GM10248 (cell line): ENCODE data around the gene LFNG.

Experiments used
- CTCF ChIA-PET: fragments of 300-600 bp; sonication (Branson Sonifier 250); formaldehyde crosslinking; extraction: SDS; loops from one replicate; lab custom pipeline; 2021; ENCODE audit warnings: antibody characterized with exemption; lab: Yijun Ruan, JAX
- POLR2A ChIA-PET: fragments of 350-650 bp; sonication (Branson Sonifier 250); formaldehyde crosslinking; extraction: SDS; loops from one replicate; lab custom pipeline; 2020; ENCODE audit warnings: antibody characterized with exemption; lab: Yijun Ruan, JAX
- DNase-seq: peaks from one replicate; pipeline ENCODE4 v3.0.0; 2012; ENCODE audit errors: extremely low spot score
- CTCF ChIP-seq: IDR thresholded peaks from 2 replicates; pipeline ENCODE4 v1.5.1; 2012; ENCODE audit warnings: mild to moderate bottlenecking, low read depth; ENCODE audit errors: extremely low read depth, missing control alignments, control extremely low read depth

Gene LFNG

GRCh38 chr7:2566890-2567678 lies 47.5 kb downstream of the LFNG start:
- ChIA-PET CTCF (interaction anchor here (0.7 to 1.5 kb wide), 9 partner anchors 8 to 143 kb away, joined by 3 to 4 read pairs (median 3); partner anchors contain the start of gene IQCE), POLR2A (interaction anchor here (0.6 kb wide), 1 partner anchor 87 kb away, joined by 4 read pairs; no protein-coding TSS in a partner anchor)
- peak; percentile 64 for DNase-seq
- TF ChIP-seq CTCF = no peak

DNA sequence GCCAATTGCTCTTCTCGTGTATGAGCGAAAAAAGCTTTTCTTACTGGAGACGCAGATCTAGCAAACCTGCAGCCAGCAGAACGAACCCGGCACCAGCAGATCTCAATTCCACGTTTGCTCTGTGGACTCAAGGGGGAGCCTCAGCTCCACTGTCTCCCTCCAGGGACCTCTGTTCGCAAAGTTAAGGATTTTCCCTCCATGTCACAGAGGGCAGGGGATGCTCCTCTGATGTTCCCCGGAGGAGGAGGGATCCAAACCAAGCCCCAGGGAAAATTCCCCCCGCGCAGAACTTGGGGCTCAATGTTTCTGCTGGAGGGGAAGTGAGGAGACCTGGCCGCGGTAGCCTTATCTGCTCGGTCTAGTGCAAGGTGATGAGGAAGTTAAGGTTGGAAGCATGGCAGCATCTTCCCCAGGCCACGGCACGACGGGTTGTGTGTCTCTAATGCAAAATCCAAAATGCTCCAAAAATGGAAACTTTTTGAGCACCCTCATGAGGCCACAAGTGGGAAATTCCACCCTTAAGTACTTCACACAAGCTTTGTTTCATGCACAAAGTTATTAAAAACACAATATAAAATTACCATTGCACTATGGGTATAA lies 48.2 kb downstream of the LFNG start:
- TF ChIP-seq CTCF = peak; percentile 55
- POLR2A ChIA-PET = no interaction called here
- DNase-seq = peak; percentile 47
- CTCF ChIA-PET = interaction anchor here (0.7 to 1.5 kb wide), 8 partner anchors 8 to 143 kb away, joined by 3 to 4 read pairs (median 3); partner anchors contain the start of gene IQCE

- DNase-seq = no peak
- no peak for TF ChIP-seq CTCF
- CTCF ChIA-PET = interaction anchor here (1.3 to 1.5 kb wide), 3 partner anchors 9 to 142 kb away, joined by 3 to 4 read pairs (median 3); partner anchors contain the start of gene IQCE
- POLR2A ChIA-PET = no interaction called here
Measured at GRCh38 chr7:2568521-2569223, 49.1 kb downstream of the LFNG start.

- ChIA-PET CTCF (no interaction called here), POLR2A (no interaction called here)
- TF ChIP-seq CTCF = no peak
- no peak for DNase-seq
Measured at GRCh38 chr7:2569421-2569820, 49.8 kb downstream of the LFNG start.

DNA sequence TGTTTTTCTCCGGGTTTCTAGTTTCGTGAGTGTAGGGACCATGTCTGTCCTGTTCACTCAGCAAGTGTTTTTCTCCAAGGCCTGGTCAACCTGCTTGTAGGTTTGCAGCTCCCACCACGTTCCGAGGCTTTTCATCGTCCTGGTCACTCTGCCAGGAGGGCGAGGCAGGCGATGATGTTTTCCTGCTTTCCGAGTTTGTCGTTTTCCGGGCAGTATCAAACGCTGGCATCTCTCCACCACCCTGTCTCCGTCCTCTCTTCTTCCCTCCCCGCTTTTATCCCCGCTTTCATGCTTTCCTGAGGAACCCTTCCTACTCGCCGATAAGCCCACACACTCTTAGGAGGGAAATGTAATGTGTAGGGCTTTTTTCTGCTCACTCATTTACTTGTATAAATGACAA lies 50.4 kb downstream of the LFNG start:
- DNase-seq = no peak
- POLR2A ChIA-PET = no interaction called here
- TF ChIP-seq CTCF = no peak
- CTCF ChIA-PET = no interaction called here

- ChIA-PET CTCF (interaction anchor here (1.2 kb wide), 1 partner anchor 13 kb away, joined by 4 read pairs; no protein-coding TSS in a partner anchor), POLR2A (no interaction called here)
- no peak for DNase-seq
- no peak for TF ChIP-seq CTCF
Measured at GRCh38 chr7:2571409-2571808, 51.8 kb downstream of the LFNG start.
